Esophagus squamous epithelium (tissue), 5 donors: ENCODE results near the gene FBXO9. TPM values are rescaled to one million over a fixed set of nuclear protein-coding genes. Genes with fewer than 3 reads are reported as not detected.

Experiments used
- DNase-seq: peaks from one replicate; lab custom pipeline; 2025; lab: John Stamatoyannopoulos, UW
- H3K27ac ChIP-seq, 4 donors: fragments of 200-600 bp; sonication (generic); one replicate each; pipeline ENCODE4 v1.5.1; 2016 to 2019; ENCODE audit warnings: mild to moderate bottlenecking in 1 of 4
- H3K27me3 ChIP-seq, 4 donors: fragments of 200-600 bp; sonication (generic); 1 replicate in 3 of 4; 2 replicates in 1 of 4; pipeline versions ENCODE4 v1.5.1 to v1.6.0; 2017 to 2021; ENCODE audit warnings: antibody characterized with exemption in 1 of 4
- H3K36me3 ChIP-seq, 3 donors: fragments of 200-600 bp; sonication (generic); one replicate each; pipeline ENCODE4 v1.5.1; 2016 to 2019
- H3K4me1 ChIP-seq, 3 donors: fragments of 200-600 bp; sonication (generic); one replicate each; pipeline ENCODE4 v1.5.1; 2017 to 2019
- H3K4me3 ChIP-seq, 4 donors: fragments of 200-600 bp; sonication (generic); 1 replicate in 3 of 4; 2 replicates in 1 of 4; pipeline ENCODE4 v1.5.1; 2016 to 2019; ENCODE audit warnings: mild to moderate bottlenecking in 2 of 4, moderate library complexity in 1 of 4
- H3K9me3 ChIP-seq, 3 donors: fragments of 200-600 bp; sonication (generic); one replicate each; pipeline ENCODE4 v1.5.1; 2016 to 2019
- CTCF ChIP-seq, 6 experiments: fragments of 450-650 bp in 4 of 6; fragments of 200-600 bp in 2 of 6; sonication (generic) in 2 of 6; IDR thresholded peaks; one replicate each; pipeline ENCODE4 v1.5.1; 2016 to 2019; ENCODE audit warnings: antibody characterized with exemption in 6 of 6, mild to moderate bottlenecking in 4 of 6, moderate library complexity in 4 of 6
- POLR2A ChIP-seq, 4 donors: fragments of 450-650 bp; IDR thresholded peaks; one replicate each; pipeline ENCODE4 v1.6.1; 2017; ENCODE audit warnings: antibody characterized with exemption in 4 of 4, mild to moderate bottlenecking in 4 of 4, moderate library complexity in 3 of 4
- whole genome bisulfite sequencing, 2 donors: methylation state at CpG; one replicate each; pipeline ENCODE4 v1.1.5; 2018; 5-methylcytosine and 5-hydroxymethylcytosine counted together
- intact Hi-C: fragments of 100-400 bp; cut with DNase I; formaldehyde crosslinking; loops from one replicate; pipeline ENCODE4 v1.15.0; 2022
- total RNA-seq, 4 donors: library from RNA; depleted of rRNA; stranded (reverse); fragments of >200 nt; gene quantifications; one replicate each; pipeline ENCODE4 v1.1.0, GENCODE V29; 2016
- donor health status: DM: yes; HTN: yes; CAD: no.

FBXO9 gene
- total RNA-seq, 4 donors from 2014 or later: 28.8 to 61.4 (median 48.8) TPM

GRCh38 chr6:53128842-53129241 lies 63.6 kb downstream of the FBXO9 start:
- intact Hi-C loops: no loop called here
- Histone ChIP-seq H3K27ac (no peak overlapping the region), H3K9me3 (no peaks in the 10 kb centered on the region), H3K4me3 (no peak overlapping the region), H3K27me3 (peaks cover 0 to 21% (median 0%) of the 10 kb centered on the region in 4 donors), H3K4me1 (peaks cover 0 to 14% (median 0%) of the 10 kb centered on the region in 3 donors), H3K36me3 (no peaks in the 10 kb centered on the region)
- WGBS, 2 donors: 26 to 57% methylated on average over 5 of the region's 5 CpGs
- no peak for TF ChIP-seq POLR2A (IDR thresholded peaks at IDR 0.05)
- no peak for DNase-seq

- WGBS, 2 donors: 45 to 49% methylated on average over 5 to 6 of the region's 6 CpGs
- no peak overlapping the region for H3K4me3 ChIP-seq
- no peak overlapping the region for H3K27ac ChIP-seq
- intact Hi-C loops: no loop called here
- H3K4me1 ChIP-seq: peaks cover 0 to 12% (median 0%) of the 10 kb centered on the region in 3 donors
- DNase-seq: no peak
- TF ChIP-seq POLR2A (IDR thresholded peaks at IDR 0.05) (no peak), CTCF (IDR thresholded peaks at IDR 0.05) (no peak)
- H3K36me3 ChIP-seq: no peaks in the 10 kb centered on the region
- no peaks in the 10 kb centered on the region for H3K9me3 ChIP-seq
- peaks cover 0 to 21% (median 0%) of the 10 kb centered on the region in 4 donors for H3K27me3 ChIP-seq
These were observed 65.5 kb downstream of the FBXO9 start for GRCh38 chr6:53130569-53131290.

GRCh38 chr6:53133961-53134360 lies 68.8 kb downstream of the FBXO9 start:
- Histone ChIP-seq H3K27me3 (peaks cover 0 to 5% (median 0%) of the 10 kb centered on the region in 4 donors), H3K4me1 (peaks cover 0 to 3% (median 0%) of the 10 kb centered on the region in 3 donors), H3K9me3 (no peaks in the 10 kb centered on the region), H3K36me3 (no peaks in the 10 kb centered on the region), H3K27ac (no peak overlapping the region), H3K4me3 (no peak overlapping the region)
- intact Hi-C loops: no loop called here
- 81 to 90% methylated on average over 10 to 12 of the region's 16 CpGs for WGBS, 2 donors
- no peak for DNase-seq
- TF ChIP-seq POLR2A (IDR thresholded peaks at IDR 0.05): no peak
- no peak for TF ChIP-seq CTCF (IDR thresholded peaks at IDR 0.05)

GRCh38 chr6:53134601-53135235 lies 69.5 kb downstream of the FBXO9 start:
- WGBS, 2 donors: 63 to 72% methylated on average over 8 of the region's 8 CpGs
- no peak overlapping the region for H3K4me3 ChIP-seq
- intact Hi-C loops: no loop called here
- H3K27ac ChIP-seq: no peak overlapping the region
- H3K9me3 ChIP-seq: no peaks in the 10 kb centered on the region
- TF ChIP-seq POLR2A (IDR thresholded peaks at IDR 0.05) (no peak), CTCF (IDR thresholded peaks at IDR 0.05) (no peak)
- no peaks in the 10 kb centered on the region for H3K4me1 ChIP-seq
- no peaks in the 10 kb centered on the region for H3K36me3 ChIP-seq
- H3K27me3 ChIP-seq: peaks cover 0 to 4% (median 0%) of the 10 kb centered on the region in 4 donors
- DNase-seq: no peak

- no peak for DNase-seq
- intact Hi-C loops: no loop called here
- Histone ChIP-seq H3K27me3 (peaks cover 0 to 4% (median 0%) of the 10 kb centered on the region in 4 donors), H3K9me3 (no peaks in the 10 kb centered on the region), H3K36me3 (no peaks in the 10 kb centered on the region), H3K4me3 (no peak overlapping the region), H3K4me1 (no peaks in the 10 kb centered on the region), H3K27ac (no peak overlapping the region)
- TF ChIP-seq CTCF (IDR thresholded peaks at IDR 0.05) (no peak), POLR2A (IDR thresholded peaks at IDR 0.05) (no peak)
- 85 to 89% methylated on average over 3 of the region's 3 CpGs for WGBS, 2 donors
These were observed 70.9 kb downstream of the FBXO9 start for GRCh38 chr6:53136000-53136609.
